Measurements from ENCODE around the gene CLPSL1.

The CLPSL1 gene

DNA sequence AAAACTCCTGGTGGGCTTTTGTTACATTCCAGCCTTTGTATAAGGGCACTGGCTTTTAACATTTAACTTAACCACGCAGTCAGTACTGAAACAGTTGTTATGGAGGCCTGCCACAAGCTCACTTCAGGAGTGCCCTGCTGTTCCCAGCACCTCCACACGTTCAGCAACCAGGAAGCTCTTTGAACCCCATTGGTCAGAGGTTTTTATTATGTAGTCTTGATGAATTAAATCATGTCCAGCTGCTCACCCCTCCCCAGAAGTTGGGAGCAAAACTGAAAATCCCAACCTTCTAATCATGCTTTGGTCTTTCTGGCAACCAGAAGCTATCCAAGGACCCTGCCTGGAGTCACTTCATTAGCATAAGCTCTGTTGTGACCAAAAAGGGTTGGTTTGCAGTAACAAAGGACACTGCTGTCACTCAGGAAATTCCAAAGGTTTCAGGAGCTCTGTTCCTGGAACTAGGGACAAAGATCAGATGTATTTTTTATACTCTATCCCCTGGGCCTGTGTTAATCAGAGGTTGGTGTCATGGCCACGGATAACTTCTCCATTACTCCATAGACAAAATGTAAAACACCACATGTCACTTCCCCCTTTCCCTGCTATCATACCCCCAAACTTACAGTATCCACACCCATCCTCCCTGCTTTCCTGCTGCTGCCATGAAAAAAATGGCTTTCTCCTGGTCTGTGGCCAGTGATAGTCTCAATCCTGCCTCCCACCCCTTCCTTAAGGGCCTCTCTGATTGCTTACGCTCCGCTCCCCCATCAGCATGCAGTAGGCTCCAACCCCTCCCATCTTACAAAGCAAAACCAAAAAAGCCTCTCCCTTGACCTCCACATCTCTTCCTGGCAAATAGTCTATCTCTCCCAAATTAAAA is 40.9 kb upstream of the CLPSL1 start:
- no peak for TF ChIP-seq CTCF (IDR thresholded peaks at IDR 0.05; ENCODE audit: insufficient read depth, low read length, poor library complexity, severe bottlenecking)
- TF ChIP-seq EZH2phosphoT487 (conservative IDR thresholded peaks at IDR 0.05; ENCODE audit: low read length) = no peak
- H4K20me1 ChIP-seq (ENCODE audit: low read depth, low read length) = no peaks in the 10 kb centered on the region
- H3K9me2 ChIP-seq (replicated peaks; ENCODE audit: insufficient read depth, low read length) = no peaks in the 10 kb centered on the region
- no peaks in the 10 kb centered on the region for H3K9me3 ChIP-seq (ENCODE audit: insufficient read depth, low read length)
- no peaks in the 10 kb centered on the region for H3K36me3 ChIP-seq (ENCODE audit: low read length)
- H3F3A ChIP-seq (ENCODE audit: insufficient read depth) = no peaks in the 10 kb centered on the region
- no peaks in the 10 kb centered on the region for H3K79me2 ChIP-seq (ENCODE audit: insufficient read depth, low read length)
- H3K27ac ChIP-seq (ENCODE audit: low read depth, low read length) = no peak overlapping the region
- no peaks in the 10 kb centered on the region for H3K27me3 ChIP-seq (ENCODE audit: low read length)
- H3K4me2 ChIP-seq (ENCODE audit: low read depth, low read length, poor library complexity, severe bottlenecking) = no peak overlapping the region
- H3K9ac ChIP-seq (ENCODE audit: low read length) = no peak overlapping the region
- no peak overlapping the region for H3K4me3 ChIP-seq (ENCODE audit: insufficient read depth, low read length, poor library complexity, severe bottlenecking)
- H2AFZ ChIP-seq (ENCODE audit: low read depth, low read length, severe bottlenecking) = no peak overlapping the region

GRCh38 chr6:35742842-35743241 is 38.0 kb upstream of the CLPSL1 start:
- Histone ChIP-seq H3K27ac (ENCODE audit: low read depth, low read length) (no peak overlapping the region), H3K27me3 (ENCODE audit: low read length) (no peaks in the 10 kb centered on the region), H3K9me2 (replicated peaks; ENCODE audit: insufficient read depth, low read length) (no peaks in the 10 kb centered on the region), H3K79me2 (ENCODE audit: insufficient read depth, low read length) (no peaks in the 10 kb centered on the region), H3K4me3 (ENCODE audit: insufficient read depth, low read length, poor library complexity, severe bottlenecking) (no peak overlapping the region), H3K36me3 (ENCODE audit: low read length) (no peaks in the 10 kb centered on the region), H3F3A (ENCODE audit: insufficient read depth) (no peaks in the 10 kb centered on the region), H3K9me3 (ENCODE audit: insufficient read depth, low read length) (0 out of 2 replicates have a peak, but pooled peaks cover 5% of the 10 kb centered on the region), H3K4me2 (ENCODE audit: low read depth, low read length, poor library complexity, severe bottlenecking) (no peak overlapping the region), H3K9ac (ENCODE audit: low read length) (no peak overlapping the region), H4K20me1 (ENCODE audit: low read depth, low read length) (no peaks in the 10 kb centered on the region), H2AFZ (ENCODE audit: low read depth, low read length, severe bottlenecking) (no peak overlapping the region)
- no peak for TF ChIP-seq EZH2phosphoT487 (conservative IDR thresholded peaks at IDR 0.05; ENCODE audit: low read length)
- no peak for TF ChIP-seq CTCF (IDR thresholded peaks at IDR 0.05; ENCODE audit: insufficient read depth, low read length, poor library complexity, severe bottlenecking)

GRCh38 chr6:35745509-35745908 is 35.3 kb upstream of the CLPSL1 start:
- Histone ChIP-seq H3F3A (ENCODE audit: insufficient read depth) (no peaks in the 10 kb centered on the region), H3K4me3 (ENCODE audit: insufficient read depth, low read length, poor library complexity, severe bottlenecking) (no peak overlapping the region), H3K9me2 (replicated peaks; ENCODE audit: insufficient read depth, low read length) (no peaks in the 10 kb centered on the region), H4K20me1 (ENCODE audit: low read depth, low read length) (no peaks in the 10 kb centered on the region), H3K27me3 (ENCODE audit: low read length) (no peaks in the 10 kb centered on the region), H3K36me3 (ENCODE audit: low read length) (no peaks in the 10 kb centered on the region), H3K27ac (ENCODE audit: low read depth, low read length) (no peak overlapping the region), H3K9ac (ENCODE audit: low read length) (no peak overlapping the region), H3K79me2 (ENCODE audit: insufficient read depth, low read length) (no peaks in the 10 kb centered on the region), H3K4me2 (ENCODE audit: low read depth, low read length, poor library complexity, severe bottlenecking) (no peak overlapping the region), H2AFZ (ENCODE audit: low read depth, low read length, severe bottlenecking) (no peak overlapping the region), H3K9me3 (ENCODE audit: insufficient read depth, low read length) (0 out of 2 replicates have a peak, but pooled peaks cover 7% of the 10 kb centered on the region)
- TF ChIP-seq EZH2phosphoT487 (conservative IDR thresholded peaks at IDR 0.05; ENCODE audit: low read length) (no peak), CTCF (IDR thresholded peaks at IDR 0.05; ENCODE audit: insufficient read depth, low read length, poor library complexity, severe bottlenecking) (no peak)
